Left lung (tissue), 10 donors: ENCODE results near the gene POU2F1. TPM values are rescaled to one million over a fixed set of nuclear protein-coding genes. Genes with fewer than 3 reads are reported as not detected.

ENCODE experiments used
- ATAC-seq: fragments of 200-7000 bp; cut with Tn5 transposase; one replicate; pipeline ENCODE4 v1.9.1; 2020; ENCODE audit warnings: moderate library complexity
- DNase-seq, 4 donors: peaks; one replicate each; pipeline ENCODE4 v3.0.0-alpha.2; 2013 to 2020
- H3K27ac ChIP-seq, 2 donors: fragments of 200-600 bp; sonication (generic) in 1 of 2; one replicate each; pipeline versions ENCODE4 v1.5.0 to v1.8.0; 2020 to 2021
- H3K27me3 ChIP-seq, 2 donors: fragments of 200-600 bp; sonication (generic) in 1 of 2; one replicate each; pipeline versions ENCODE4 v1.5.0 to v1.8.0; 2020 to 2021
- H3K36me3 ChIP-seq, 2 donors: fragments of 200-600 bp; sonication (generic) in 1 of 2; one replicate each; pipeline versions ENCODE4 v1.5.0 to v1.8.0; 2020 to 2021
- H3K4me1 ChIP-seq, 2 donors: fragments of 200-600 bp; one replicate each; pipeline ENCODE4 v1.8.0; 2021
- H3K4me3 ChIP-seq, 2 donors: fragments of 200-600 bp; sonication (generic) in 1 of 2; one replicate each; pipeline versions ENCODE4 v1.5.0 to v1.8.0; 2020 to 2021; ENCODE audit warnings: mild to moderate bottlenecking in 1 of 2
- H3K9me3 ChIP-seq, 2 donors: fragments of 200-600 bp; sonication (generic) in 1 of 2; one replicate each; pipeline versions ENCODE4 v1.5.0 to v1.8.0; 2020 to 2021
- intact Hi-C, 2 donors: fragments of 100-400 bp; cut with DNase I; formaldehyde crosslinking; loops; one replicate each; pipeline versions ENCODE4 v1.11.2 to v1.14.2; 2022
- polyA plus RNA-seq, 6 donors: library from polyadenylated mRNA; unstranded; fragments of 120-200 nt; gene quantifications; one replicate each; pipeline ENCODE4 v1.2.1, GENCODE V29; 2013; ENCODE audit not compliant: insufficient read length in 6 of 6
- total RNA-seq, 2 donors: library from RNA; stranded (reverse); fragmentation: NEBNext Ultra II Directional; extraction: Animal tissue kit (Norgen Biotek cat#: 25700); gene quantifications; one replicate each; pipeline ENCODE4 v1.2.1, GENCODE V29; 2021
- TF ChIP-seq, protein P1 (sequence below), 2 donors: fragments of 200-600 bp; sonication (generic) in 1 of 2; IDR thresholded peaks; one replicate each; pipeline versions ENCODE4 v1.5.0 to v1.8.0; 2021; ENCODE audit warnings: antibody characterized with exemption in 2 of 2
- donor health status: DM: no; HTN: yes; CAD: no.
- donor health status: DM: no; HTN: no; CAD: no.

Gene POU2F1
- total and polyA plus RNA-seq, 8 donors: 12.3 to 16.3 (median 15.2) TPM

DNA sequence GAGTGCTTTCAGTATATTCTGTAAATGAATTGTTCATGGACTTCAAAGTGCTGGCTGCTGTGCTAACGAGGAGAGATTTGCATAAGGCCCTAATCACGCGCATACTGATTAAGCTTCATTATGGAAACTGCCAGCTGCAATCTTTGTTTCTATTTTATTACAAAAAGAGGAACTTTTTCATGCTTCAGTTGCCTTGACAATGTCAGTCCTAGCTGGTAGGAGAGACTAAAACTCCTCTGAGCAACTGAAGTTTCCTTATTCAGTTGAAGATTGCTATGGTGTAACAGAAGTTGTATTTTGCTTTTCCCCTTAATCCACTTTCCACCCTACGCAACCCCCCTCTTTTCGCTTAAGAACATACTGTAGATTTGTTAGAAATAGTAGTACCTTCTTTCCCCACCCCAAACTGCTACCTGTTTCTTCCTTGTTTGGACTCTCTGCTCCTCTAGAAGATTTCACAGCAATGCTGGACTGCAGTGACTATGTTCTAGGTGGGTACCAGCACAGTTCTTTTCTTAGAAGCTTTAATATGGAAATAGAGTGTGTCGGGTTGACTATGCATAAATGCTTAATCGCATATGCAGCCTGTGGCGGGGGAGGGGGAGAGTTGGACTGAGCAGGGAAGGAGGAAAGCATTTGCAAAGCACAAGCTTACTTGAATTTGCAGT lies 108.3 kb downstream of the POU2F1 start:
- peaks cover 0 to 8% of the 10 kb centered on the region in 2 donors for H3K36me3 ChIP-seq
- intact Hi-C loops: no loop called here
- H3K9me3 ChIP-seq: peaks cover 0 to 9% of the 10 kb centered on the region in 2 donors
- DNase-seq (peak in 2 of 4 donors; percentile 10 to 13), ATAC-seq (peak; percentile 39)
- TF ChIP-seq, protein P1, sequence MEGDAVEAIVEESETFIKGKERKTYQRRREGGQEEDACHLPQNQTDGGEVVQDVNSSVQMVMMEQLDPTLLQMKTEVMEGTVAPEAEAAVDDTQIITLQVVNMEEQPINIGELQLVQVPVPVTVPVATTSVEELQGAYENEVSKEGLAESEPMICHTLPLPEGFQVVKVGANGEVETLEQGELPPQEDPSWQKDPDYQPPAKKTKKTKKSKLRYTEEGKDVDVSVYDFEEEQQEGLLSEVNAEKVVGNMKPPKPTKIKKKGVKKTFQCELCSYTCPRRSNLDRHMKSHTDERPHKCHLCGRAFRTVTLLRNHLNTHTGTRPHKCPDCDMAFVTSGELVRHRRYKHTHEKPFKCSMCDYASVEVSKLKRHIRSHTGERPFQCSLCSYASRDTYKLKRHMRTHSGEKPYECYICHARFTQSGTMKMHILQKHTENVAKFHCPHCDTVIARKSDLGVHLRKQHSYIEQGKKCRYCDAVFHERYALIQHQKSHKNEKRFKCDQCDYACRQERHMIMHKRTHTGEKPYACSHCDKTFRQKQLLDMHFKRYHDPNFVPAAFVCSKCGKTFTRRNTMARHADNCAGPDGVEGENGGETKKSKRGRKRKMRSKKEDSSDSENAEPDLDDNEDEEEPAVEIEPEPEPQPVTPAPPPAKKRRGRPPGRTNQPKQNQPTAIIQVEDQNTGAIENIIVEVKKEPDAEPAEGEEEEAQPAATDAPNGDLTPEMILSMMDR (IDR thresholded peaks at IDR 0.05): no peak
- peak overlapping the region in 1 of 2 donors; percentile 33 for H3K27ac ChIP-seq
- peak overlapping the region in 1 of 2 donors; percentile 2 for H3K4me3 ChIP-seq
- no peaks in the 10 kb centered on the region for H3K27me3 ChIP-seq
- H3K4me1 ChIP-seq: peaks cover 0 to 30% of the 10 kb centered on the region in 2 donors

DNA sequence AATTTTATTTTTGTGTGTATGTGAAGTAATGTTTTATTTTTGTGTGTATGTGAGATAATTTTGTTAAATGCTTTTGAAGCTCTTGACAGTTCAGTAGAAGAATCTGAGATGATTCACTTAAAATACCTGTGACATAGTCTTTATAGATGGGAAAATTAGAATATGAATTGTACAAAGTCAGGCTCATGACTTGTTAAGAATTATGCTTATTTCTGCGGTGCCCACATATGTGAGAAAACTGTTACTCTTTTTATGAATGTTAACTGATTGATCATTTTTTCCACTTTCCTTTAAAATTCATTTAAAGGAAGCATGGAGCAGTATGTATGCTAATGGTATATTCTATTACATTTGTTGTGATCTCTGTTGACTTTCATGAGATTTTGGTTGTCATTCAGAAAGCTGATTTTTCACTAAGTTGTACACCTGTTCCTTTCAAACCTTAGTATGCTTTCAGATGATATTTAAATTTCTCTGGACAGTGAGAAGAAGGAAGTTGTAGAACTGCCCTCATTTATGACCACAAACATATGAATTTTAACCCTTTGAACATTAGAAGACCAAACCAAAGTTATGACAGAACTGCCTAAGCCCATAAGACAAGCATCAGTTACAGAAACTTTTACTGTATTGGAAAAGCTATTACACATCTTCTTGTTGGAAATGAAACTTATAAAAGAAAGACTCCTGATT lies 110.1 kb downstream of the POU2F1 start:
- Histone ChIP-seq H3K36me3 (no peaks in the 10 kb centered on the region), H3K27ac (no peak overlapping the region), H3K27me3 (no peaks in the 10 kb centered on the region), H3K9me3 (no peaks in the 10 kb centered on the region), H3K4me1 (peaks cover 0 to 30% of the 10 kb centered on the region in 2 donors), H3K4me3 (no peak overlapping the region)
- TF ChIP-seq, protein P1 (IDR thresholded peaks at IDR 0.05): no peak
- DNase-seq: no peak
- ATAC-seq: no peak
- intact Hi-C loops: no loop called here

DNA sequence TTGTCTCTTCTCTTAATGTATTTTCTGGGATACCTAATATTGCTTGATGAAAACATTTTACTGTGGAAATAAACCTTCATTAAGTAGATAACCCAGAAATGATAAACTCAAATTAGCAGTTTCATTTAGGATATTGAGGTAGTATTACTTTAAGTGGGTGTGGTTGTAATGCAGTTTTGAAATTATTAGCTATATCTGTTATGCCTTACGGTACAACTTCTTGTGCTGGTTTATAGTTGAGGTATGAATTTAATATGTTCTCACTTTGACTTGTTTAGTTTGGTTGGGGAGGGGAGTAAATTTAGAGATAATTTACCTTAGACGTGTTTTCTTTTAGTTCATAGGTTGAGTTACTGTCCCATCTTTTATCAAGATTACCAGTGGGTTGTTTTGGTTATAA lies 111.0 kb downstream of the POU2F1 start:
- peaks cover 0 to 30% of the 10 kb centered on the region in 2 donors for H3K4me1 ChIP-seq
- H3K9me3 ChIP-seq: no peaks in the 10 kb centered on the region
- intact Hi-C loops: no loop called here
- ATAC-seq: no peak
- TF ChIP-seq, protein P1 (IDR thresholded peaks at IDR 0.05): no peak
- H3K27me3 ChIP-seq: no peaks in the 10 kb centered on the region
- no peak overlapping the region for H3K27ac ChIP-seq
- H3K4me3 ChIP-seq: no peak overlapping the region
- no peak for DNase-seq
- H3K36me3 ChIP-seq: no peaks in the 10 kb centered on the region

DNA sequence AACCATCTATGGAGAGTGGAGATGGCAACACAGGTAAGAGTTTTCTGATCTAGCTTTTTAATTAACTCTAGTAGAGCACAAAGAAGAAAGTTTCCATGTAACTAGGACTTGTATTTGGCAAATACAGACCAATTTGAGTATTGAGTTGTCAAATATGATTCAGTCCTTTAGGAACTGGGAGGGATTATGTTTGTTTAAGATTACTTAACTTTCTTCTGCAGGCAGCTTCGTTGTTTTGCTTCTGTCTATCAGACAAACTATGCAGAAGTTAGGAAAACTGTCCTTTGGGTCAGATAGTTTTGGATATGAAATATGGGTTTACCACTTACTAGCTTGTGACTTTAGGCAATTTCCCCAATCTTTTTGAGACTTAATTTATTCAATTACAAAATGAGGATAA lies 111.8 kb downstream of the POU2F1 start:
- Histone ChIP-seq H3K36me3 (peaks cover 0 to 5% of the 10 kb centered on the region in 2 donors), H3K27me3 (no peaks in the 10 kb centered on the region), H3K27ac (no peak overlapping the region), H3K4me3 (no peak overlapping the region), H3K4me1 (peaks cover 0 to 30% of the 10 kb centered on the region in 2 donors), H3K9me3 (peaks cover 0 to 7% of the 10 kb centered on the region in 2 donors)
- intact Hi-C loops: no loop called here
- no peak for DNase-seq
- peak; percentile 44 for ATAC-seq
- TF ChIP-seq, protein P1 (IDR thresholded peaks at IDR 0.05): no peak

DNA sequence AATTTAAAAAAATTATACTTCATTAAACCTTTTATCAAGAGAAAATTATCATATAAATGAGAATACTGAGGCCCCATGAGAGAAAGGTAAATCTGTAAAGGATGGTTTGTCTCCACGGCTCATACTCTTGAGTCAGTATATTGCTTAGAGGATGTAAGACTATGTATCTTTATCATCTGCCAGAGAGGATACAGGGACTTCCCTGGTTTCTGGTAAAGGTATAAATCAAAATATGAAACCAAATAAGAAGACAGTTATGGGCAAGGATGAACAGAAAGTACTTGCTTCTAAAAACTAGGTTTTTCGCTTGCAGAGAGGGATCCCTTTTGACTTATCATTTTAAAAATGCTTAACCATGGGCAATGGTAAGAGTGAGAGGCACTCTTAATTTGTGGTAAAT lies 112.4 kb downstream of the POU2F1 start:
- Histone ChIP-seq H3K36me3 (peaks cover 0 to 10% of the 10 kb centered on the region in 2 donors), H3K27me3 (no peaks in the 10 kb centered on the region), H3K9me3 (peaks cover 0 to 7% of the 10 kb centered on the region in 2 donors), H3K27ac (no peak overlapping the region), H3K4me1 (peaks cover 0 to 30% of the 10 kb centered on the region in 2 donors), H3K4me3 (no peak overlapping the region)
- TF ChIP-seq, protein P1 (IDR thresholded peaks at IDR 0.05): no peak
- DNase-seq (no peak), ATAC-seq (no peak)
- intact Hi-C loops: no loop called here
